Midbrain (tissue), 1 donor: ENCODE measurements around the gene LEMD3.

ENCODE experiments used
- DNase-seq: peaks from one replicate; lab custom pipeline; 2025; lab: John Stamatoyannopoulos, UW

The LEMD3 gene

GRCh38 chr12:65208964-65209654 is 39.7 kb downstream of the LEMD3 start:
- no peak for DNase-seq

- no peak for DNase-seq
Measured at GRCh38 chr12:65209655-65210043, 40.3 kb downstream of the LEMD3 start.

- DNase-seq, result no peak
Measured at GRCh38 chr12:65217086-65217485, 47.7 kb downstream of the LEMD3 start.

GRCh38 chr12:65220761-65221160 is 51.4 kb downstream of the LEMD3 start:
- no peak for DNase-seq

GRCh38 chr12:65229441-65229840 is 60.1 kb downstream of the LEMD3 start:
- no peak for DNase-seq

- peak; percentile 6 for DNase-seq
Measured at GRCh38 chr12:65232476-65233077, 63.2 kb downstream of the LEMD3 start.

GRCh38 chr12:65237153-65237552 is 67.8 kb downstream of the LEMD3 start:
- DNase-seq, result no peak

- no peak for DNase-seq
Measured at GRCh38 chr12:65238609-65239008, 69.2 kb downstream of the LEMD3 start.

- DNase-seq, result no peak
Measured at GRCh38 chr12:65248656-65249633, 79.6 kb downstream of the LEMD3 start.

- DNase-seq, result no peak
Measured at GRCh38 chr12:65252515-65252914, 83.1 kb downstream of the LEMD3 start.

GRCh38 chr12:65257986-65258385 is 88.6 kb downstream of the LEMD3 start:
- no peak for DNase-seq

- DNase-seq, result no peak
Measured at GRCh38 chr12:65259501-65259900, 90.1 kb downstream of the LEMD3 start.

GRCh38 chr12:65263777-65264176 is 94.4 kb downstream of the LEMD3 start:
- DNase-seq, result no peak

GRCh38 chr12:65266408-65266807 is 97.0 kb downstream of the LEMD3 start:
- DNase-seq, result no peak

- no peak for DNase-seq
Measured at GRCh38 chr12:65269603-65270002, 100.2 kb downstream of the LEMD3 start.

GRCh38 chr12:65274602-65275272 is 105.4 kb downstream of the LEMD3 start:
- no peak for DNase-seq

- no peak for DNase-seq
Measured at GRCh38 chr12:65275627-65276026, 106.2 kb downstream of the LEMD3 start.

- DNase-seq, result no peak
Measured at GRCh38 chr12:65276916-65277530, 107.6 kb downstream of the LEMD3 start.

GRCh38 chr12:65277994-65278575 is 108.7 kb downstream of the LEMD3 start:
- no peak for DNase-seq

- peak; percentile 63 for DNase-seq
Measured at GRCh38 chr12:65278576-65279368, 109.4 kb downstream of the LEMD3 start, which contains the start of gene MSRB3. Gene MSRB3, plus strand, starts transcription at chr12:65278683. Its CDS starts 29,897 bp downstream, at chr12:65308580.
